Kidney tubule cell (primary cell): ENCODE results near the gene SLC12A9.

Experiments
- DNase-seq: peaks from one replicate; pipeline ENCODE4 v3.0.0-alpha.2; 2018; ENCODE audit warnings: low spot score

Gene SLC12A9

GRCh38 chr7:100861616-100861985 is 9.1 kb downstream of the SLC12A9 start:
- no peak for DNase-seq

GRCh38 chr7:100863406-100863950 is 11.0 kb downstream of the SLC12A9 start:
- no peak for DNase-seq

GRCh38 chr7:100864263-100864845 is 11.8 kb downstream of the SLC12A9 start:
- no peak for DNase-seq

- peak; percentile 27 for DNase-seq
These were observed 12.9 kb downstream of the SLC12A9 start for GRCh38 chr7:100865372-100865911.

GRCh38 chr7:100865938-100866728 is 13.6 kb downstream of the SLC12A9 start:
- peak; percentile 61 for DNase-seq

GRCh38 chr7:100866729-100867039 is 14.2 kb downstream of the SLC12A9 start:
- DNase-seq = no peak

- DNase-seq = peak; percentile 93
These were observed 14.7 kb downstream of the SLC12A9 start, which contains the start of gene TRIP6 for GRCh38 chr7:100867040-100867775. TRIP6 (plus strand) TSS chr7:100867387; CDS start chr7:100867498, 111 bp downstream.

- peak; percentile 29 for DNase-seq
These were observed 15.4 kb downstream of the SLC12A9 start for GRCh38 chr7:100867776-100868485.

GRCh38 chr7:100873599-100874299 is 21.2 kb downstream of the SLC12A9 start:
- no peak for DNase-seq

GRCh38 chr7:100874300-100874576 is 21.7 kb downstream of the SLC12A9 start:
- no peak for DNase-seq

- DNase-seq = peak; percentile 98
These were observed 22.3 kb downstream of the SLC12A9 start, which contains the start of gene SRRT for GRCh38 chr7:100874577-100875355. SRRT (plus strand) TSS chr7:100875103; CDS start chr7:100875591, 488 bp downstream.

- DNase-seq = peak; percentile 47
These were observed 22.8 kb downstream of the SLC12A9 start for GRCh38 chr7:100875356-100875751.

- no peak for DNase-seq
These were observed 25.5 kb downstream of the SLC12A9 start for GRCh38 chr7:100878013-100878412.

- no peak for DNase-seq
These were observed 26.2 kb downstream of the SLC12A9 start for GRCh38 chr7:100878685-100879084.

GRCh38 chr7:100879685-100880261 is 27.3 kb downstream of the SLC12A9 start:
- DNase-seq = no peak

- no peak for DNase-seq
These were observed 28.1 kb downstream of the SLC12A9 start for GRCh38 chr7:100880645-100881044.

- DNase-seq = no peak
These were observed 28.6 kb downstream of the SLC12A9 start for GRCh38 chr7:100881136-100881535.

- DNase-seq = no peak
These were observed 29.7 kb downstream of the SLC12A9 start for GRCh38 chr7:100882201-100882600.

- DNase-seq = no peak
These were observed 30.4 kb downstream of the SLC12A9 start for GRCh38 chr7:100882785-100883526.
